SK-N-SH (cell line): ENCODE measurements around the gene ARHGAP42. TPM values are rescaled to one million over a fixed set of nuclear protein-coding genes. Genes with fewer than 3 reads are reported as not detected.

Experiments used
- CTCF ChIA-PET: fragments of 300-600, 350-600 bp; formaldehyde crosslinking; extraction: SDS; loops from one replicate; lab custom pipeline; 2021; lab: Yijun Ruan, JAX
- POLR2A ChIA-PET: fragments of 350-600 bp; sonication (Branson Sonifier 250); formaldehyde crosslinking; extraction: SDS; loops from one replicate; lab custom pipeline; 2020; ENCODE audit warnings: antibody characterized with exemption, inconsistent platforms; lab: Yijun Ruan, JAX
- DNase-seq: peaks from one replicate; pipeline ENCODE4 v3.0.0; 2012
- H2AFZ ChIP-seq: fragments of 200-600 bp; sonication (generic); 2 replicates; pipeline ENCODE4 v1.8.1; 2016; ENCODE audit warnings: antibody characterized with exemption, mild to moderate bottlenecking, low read depth
- H3F3A ChIP-seq: fragments of 200-600 bp; sonication (generic); replicated peaks from 2 replicates; pipeline ENCODE3; 2016; ENCODE audit warnings: antibody characterized with exemption, mild to moderate bottlenecking; ENCODE audit not compliant: insufficient read depth
- H3K27ac ChIP-seq, 2 experiments: fragments of 200-500 bp in 1 of 2; fragments of 200-600 bp in 1 of 2; sonication (Bioruptor generic) in 1 of 2; sonication (generic), shearing (Covaris generic) in 1 of 2; 2 replicates each; pipeline versions ENCODE4 v1.5.1 to v1.6.1; 2014 to 2016; ENCODE audit warnings: low read depth in 2 of 2, inconsistent platforms in 1 of 2, low read length in 1 of 2, mild to moderate bottlenecking in 1 of 2, mixed read lengths in 1 of 2
- H3K27me3 ChIP-seq: fragments of 200-600 bp; sonication (generic), shearing (Covaris generic); 2 replicates; pipeline ENCODE4 v1.6.1; 2016; ENCODE audit warnings: mixed run types; ENCODE audit not compliant: insufficient read depth
- H3K36me3 ChIP-seq, 2 experiments: fragments of 200-500 bp in 1 of 2; fragments of 200-600 bp in 1 of 2; sonication (Bioruptor generic) in 1 of 2; sonication (generic) in 1 of 2; replicated peaks in 1 of 2; 2 replicates each; pipeline versions ENCODE3 to v1.5.1; 2014 to 2016; ENCODE audit warnings: low read length in 1 of 2, mild to moderate bottlenecking in 1 of 2; ENCODE audit not compliant: insufficient read depth in 2 of 2, control insufficient read depth in 1 of 2
- H3K4me1 ChIP-seq, 2 experiments: fragments of 200-500 bp in 1 of 2; fragments of 200-600 bp in 1 of 2; sonication (Bioruptor generic) in 1 of 2; sonication (generic), shearing (Covaris generic) in 1 of 2; 2 replicates each; pipeline versions ENCODE4 v1.5.1 to v1.6.1; 2014 to 2016; ENCODE audit warnings: low read depth in 1 of 2, low read length in 1 of 2, mixed run types in 1 of 2; ENCODE audit not compliant: insufficient read depth in 2 of 2, control insufficient read depth in 1 of 2
- H3K4me2 ChIP-seq: fragments of 200-600 bp; sonication (generic), shearing (Covaris generic); 2 replicates; pipeline ENCODE4 v1.6.1; 2017; ENCODE audit warnings: mixed run types
- H3K4me3 ChIP-seq, 2 experiments: fragments of 200-500 bp in 1 of 2; fragments of 200-600 bp in 1 of 2; sonication (Bioruptor generic) in 1 of 2; sonication (generic), shearing (Covaris generic) in 1 of 2; 2 replicates each; pipeline versions ENCODE4 v1.5.1 to v1.8.1; 2014 to 2016; ENCODE audit warnings: low read depth in 2 of 2, inconsistent platforms in 1 of 2, low read length in 1 of 2, mild to moderate bottlenecking in 1 of 2, mixed read lengths in 1 of 2, moderate library complexity in 1 of 2
- H3K79me2 ChIP-seq: fragments of 200-600 bp; sonication (generic); 2 replicates; pipeline ENCODE4 v1.8.1; 2017; ENCODE audit warnings: mild to moderate bottlenecking; ENCODE audit not compliant: insufficient read depth
- H3K9ac ChIP-seq: fragments of 200-600 bp; sonication (generic); 2 replicates; pipeline ENCODE4 v1.6.1; 2017; ENCODE audit warnings: mixed run types
- H3K9me2 ChIP-seq: fragments of 200-600 bp; sonication (generic); 2 replicates; pipeline ENCODE4 v1.6.1; 2017; ENCODE audit warnings: mixed run types
- H3K9me3 ChIP-seq: fragments of 200-600 bp; sonication (generic); 2 replicates; pipeline ENCODE4 v1.6.1; 2017; ENCODE audit warnings: mixed run types, mild to moderate bottlenecking, moderate library complexity
- H4K20me1 ChIP-seq: fragments of 200-600 bp; sonication (generic); 2 replicates; pipeline ENCODE4 v1.6.1; 2017; ENCODE audit warnings: mild to moderate bottlenecking, mixed run types; ENCODE audit not compliant: insufficient read depth
- ELF1 ChIP-seq: IDR thresholded peaks from 2 replicates; pipeline ENCODE4 v1.4.0; 2012
- FOSL2 ChIP-seq: IDR thresholded peaks from 2 replicates; pipeline ENCODE4 v1.4.0; 2012; ENCODE audit warnings: low read depth, mild to moderate bottlenecking, moderate library complexity, borderline replicate concordance
- FOXJ3 ChIP-seq: sonication (generic); formaldehyde crosslinking; IDR thresholded peaks from 2 replicates; pipeline ENCODE4 v1.5.1; 2020; ENCODE audit warnings: mild to moderate bottlenecking, missing genetic modification reagents
- FOXM1 ChIP-seq: IDR thresholded peaks from 2 replicates; pipeline ENCODE4 v1.4.0; 2012; ENCODE audit warnings: low read depth, mild to moderate bottlenecking
- JUND ChIP-seq: IDR thresholded peaks from 2 replicates; pipeline ENCODE4 v1.4.0; 2012
- MXI1 ChIP-seq: IDR thresholded peaks from 2 replicates; pipeline ENCODE4 v1.6.1; 2012; ENCODE audit warnings: mild to moderate bottlenecking, low read depth, low read length, improper control_type of control experiment
- NFIC ChIP-seq: IDR thresholded peaks from 2 replicates; pipeline ENCODE4 v1.4.0; 2012; ENCODE audit warnings: borderline replicate concordance
- PBX3 ChIP-seq: IDR thresholded peaks from 2 replicates; pipeline ENCODE4; 2012
- POLR2AphosphoS5 ChIP-seq: IDR thresholded peaks from 2 replicates; pipeline ENCODE4 v1.6.1; 2012; ENCODE audit warnings: low read depth, low read length
- RCOR1 ChIP-seq: fragments of 150-350 bp; IDR thresholded peaks from 2 replicates; pipeline ENCODE4 v1.6.1; 2017; ENCODE audit warnings: antibody characterized with exemption, low read length
- RFX5 ChIP-seq: IDR thresholded peaks from 2 replicates; pipeline ENCODE4 v1.6.1; 2012; ENCODE audit warnings: mild to moderate bottlenecking, improper control_type of control experiment, low read length
- RXRA ChIP-seq: IDR thresholded peaks from 2 replicates; pipeline ENCODE4 v1.4.0; 2012; ENCODE audit warnings: low read depth, mild to moderate bottlenecking, borderline replicate concordance
- SMC3 ChIP-seq: IDR thresholded peaks from 2 replicates; pipeline ENCODE4 v1.6.1; 2012; ENCODE audit warnings: low read depth, low read length, improper control_type of control experiment
- TAF1 ChIP-seq: IDR thresholded peaks from 2 replicates; pipeline ENCODE4 v1.6.1; 2012; ENCODE audit warnings: low read depth, mild to moderate bottlenecking, low read length, moderate library complexity, borderline replicate concordance
- USF1 ChIP-seq: IDR thresholded peaks from 2 replicates; pipeline ENCODE4 v1.4.0; 2012; ENCODE audit warnings: low read depth, borderline replicate concordance
- ZBTB33 ChIP-seq: IDR thresholded peaks from 2 replicates; pipeline ENCODE4 v1.4.0; 2012; ENCODE audit warnings: low read depth, borderline replicate concordance
- WGBS: methylation state at CpG from one replicate; pipeline ENCODE4 v1.1.6; 2017; ENCODE audit warnings: low lambda C conversion rate; 5-methylcytosine and 5-hydroxymethylcytosine counted together
- polyA plus RNA-seq, 3 experiments: library from polyadenylated mRNA; depleted of rRNA; stranded (reverse); fragments of >200 nt; gene quantifications; 2 replicates each; pipeline ENCODE4 v1.2.3, GENCODE V29; 2012

ARHGAP42 gene
- polyA plus RNA-seq, 1 of the 3 experiments (the other 2 are of a cell fraction) = 0.02 TPM

GRCh38 chr11:100766764-100767163 lies 79.7 kb downstream of the ARHGAP42 start:
- ChIA-PET CTCF (no interaction called here), POLR2A (no interaction called here)
- DNase-seq = no peak
- no peaks in the 10 kb centered on the region for H3K79me2 ChIP-seq
- H3K4me2 ChIP-seq = no peak overlapping the region
- 10% methylated on average over 2 of the region's 2 CpGs for WGBS
- TF ChIP-seq JUND (no peak), FOXJ3 (CRISPR knock-in tag) (no peak), PBX3 (no peak), ZBTB33 (no peak), RFX5 (no peak), SMC3 (no peak), FOXM1 (no peak), RCOR1 (no peak), NFIC (no peak), ELF1 (no peak), RXRA (no peak), TAF1 (no peak)
- H3K9ac ChIP-seq = no peak overlapping the region
- H3K27ac ChIP-seq = no peak overlapping the region
- no peaks in the 10 kb centered on the region for H3K9me2 ChIP-seq
- no peaks in the 10 kb centered on the region for H4K20me1 ChIP-seq
- H3K4me1 ChIP-seq = no peaks in the 10 kb centered on the region
- no peak overlapping the region for H2AFZ ChIP-seq
- no peaks in the 10 kb centered on the region for H3K9me3 ChIP-seq
- no peak overlapping the region for H3K4me3 ChIP-seq
- no peaks in the 10 kb centered on the region for H3K36me3 ChIP-seq
- no peaks in the 10 kb centered on the region for H3F3A ChIP-seq
- no peaks in the 10 kb centered on the region; the same call in 1 of the 2 replicates for H3K27me3 ChIP-seq

- CTCF ChIA-PET = no interaction called here
- no peaks in the 10 kb centered on the region for H3K9me2 ChIP-seq
- no peaks in the 10 kb centered on the region for H4K20me1 ChIP-seq
- H3K4me1 ChIP-seq = no peaks in the 10 kb centered on the region
- H3K9me3 ChIP-seq = no peaks in the 10 kb centered on the region
- no peaks in the 10 kb centered on the region for H3K36me3 ChIP-seq
- H3K79me2 ChIP-seq = no peaks in the 10 kb centered on the region
- no peak overlapping the region for H2AFZ ChIP-seq
- no peaks in the 10 kb centered on the region for H3F3A ChIP-seq
- no peak overlapping the region for H3K27ac ChIP-seq
- WGBS = 0% methylated on average over 1 of the region's 1 CpG
- H3K9ac ChIP-seq = no peak overlapping the region
- POLR2A ChIA-PET = no interaction called here
- no peak for TF ChIP-seq ELF1
- TF ChIP-seq RFX5 = no peak
- TF ChIP-seq SMC3 = no peak
- no peak for TF ChIP-seq MXI1
- no peak for TF ChIP-seq FOSL2
- TF ChIP-seq USF1 = no peak
- no peak for TF ChIP-seq POLR2AphosphoS5
- no peak for DNase-seq
- H3K4me3 ChIP-seq = no peak overlapping the region
- no peaks in the 10 kb centered on the region; the same call in 1 of the 2 replicates for H3K27me3 ChIP-seq
- H3K4me2 ChIP-seq = no peak overlapping the region
Observed at GRCh38 chr11:100769165-100769564, 82.1 kb downstream of the ARHGAP42 start.
